AG09319 (cell line): ENCODE measurements around the gene ENTPD3.

Source experiments
- DNase-seq: peaks from one replicate; pipeline ENCODE4 v3.0.0-alpha.2; 2010; ENCODE audit warnings: low read depth; ENCODE audit errors: extremely low read depth
- CTCF ChIP-seq: IDR thresholded peaks from 2 replicates; pipeline ENCODE4 v1.5.1; 2011; ENCODE audit warnings: low read depth, mild to moderate bottlenecking, inconsistent platforms, low read length, moderate library complexity

Gene ENTPD3

GRCh38 chr3:40404591-40405198 is 17.7 kb downstream of the ENTPD3 start:
- DNase-seq: no peak
- no peak for TF ChIP-seq CTCF

GRCh38 chr3:40407007-40407406 is 20.0 kb downstream of the ENTPD3 start:
- no peak for TF ChIP-seq CTCF
- no peak for DNase-seq

GRCh38 chr3:40407611-40408010 is 20.6 kb downstream of the ENTPD3 start:
- no peak for DNase-seq
- TF ChIP-seq CTCF: no peak

- no peak for TF ChIP-seq CTCF
- DNase-seq: no peak
Measured at GRCh38 chr3:40414270-40414669, 27.3 kb downstream of the ENTPD3 start.

- no peak for DNase-seq
- no peak for TF ChIP-seq CTCF
Measured at GRCh38 chr3:40417845-40418543, 31.0 kb downstream of the ENTPD3 start.

- no peak for TF ChIP-seq CTCF
- DNase-seq: no peak
Measured at GRCh38 chr3:40422861-40423260, 35.9 kb downstream of the ENTPD3 start.

GRCh38 chr3:40427045-40427669 is 40.2 kb downstream of the ENTPD3 start:
- TF ChIP-seq CTCF: no peak
- DNase-seq: no peak
